HepG2 (cell line): ENCODE measurements around the gene PATZ1. TPM values are rescaled to one million over a fixed set of nuclear protein-coding genes. Genes with fewer than 3 reads are reported as not detected.

Experiments used
- ATAC-seq: fragments of 200-7000 bp; cut with Tn5 transposase; 3 replicates; pipeline ENCODE4 v1.9.1; 2020; ENCODE audit warnings: mild to moderate bottlenecking, moderate library complexity
- BruUV-seq: library from RNA; stranded (reverse); fragments of 400-500 nt; replicated peaks from 2 replicates; lab custom pipeline; 2021; lab: Mats Ljungman, UMichigan
- CTCF ChIA-PET: fragments of 300-600 bp; formaldehyde crosslinking; extraction: SDS; loops from one replicate; lab custom pipeline; 2021; ENCODE audit warnings: low total read pairs, inconsistent platforms, low intra/inter-chr PET ratio; lab: Yijun Ruan, JAX
- POLR2A ChIA-PET: fragments of 350-600 bp; sonication (Branson Sonifier 250); formaldehyde crosslinking; loops from one replicate; lab custom pipeline; 2020; ENCODE audit warnings: antibody characterized with exemption, inconsistent platforms; lab: Yijun Ruan, JAX
- DNase-seq: peaks from one replicate; pipeline ENCODE4 v3.0.0-alpha.2; 2015; ENCODE audit warnings: low spot score
- FAIRE-seq: peaks from 3 replicates; lab custom pipeline; 2011; peaks lifted over from hg19 to GRCh38; lab: Jason Lieb, UNC
- H2AFZ ChIP-seq: one replicate; pipeline ENCODE4 v1.6.1; 2011; ENCODE audit warnings: low read length, inconsistent platforms
- H3K27ac ChIP-seq: fragments of 300-600 bp; 3 replicates; pipeline ENCODE4 v1.8.0; 2011; ENCODE audit warnings: mixed run types, mild to moderate bottlenecking, mixed read lengths, low read length, inconsistent platforms; ENCODE audit not compliant: insufficient read depth; ENCODE audit errors: extremely low read length
- H3K27me3 ChIP-seq, 2 experiments: fragments of 200-600 bp in 1 of 2; 2 replicates in 1 of 2; 3 replicates in 1 of 2; pipeline versions ENCODE4 v1.6.0 to v1.8.0; 2011; ENCODE audit warnings: low read length in 2 of 2, mild to moderate bottlenecking in 2 of 2, moderate library complexity in 2 of 2, inconsistent platforms in 1 of 2; ENCODE audit not compliant: insufficient read depth in 2 of 2, control insufficient read depth in 1 of 2
- H3K36me3 ChIP-seq, 2 experiments: fragments of 200-600 bp in 1 of 2; replicated peaks in 1 of 2; 2 replicates in 1 of 2; 3 replicates in 1 of 2; pipeline versions ENCODE4 v1.5.1 to v1.8.0; 2011; ENCODE audit warnings: low read length in 2 of 2, inconsistent platforms in 1 of 2; ENCODE audit not compliant: insufficient read depth in 2 of 2, control insufficient read depth in 1 of 2
- H3K4me1 ChIP-seq: 2 replicates; pipeline ENCODE4 v1.5.1; 2012; ENCODE audit warnings: low read length, inconsistent platforms; ENCODE audit not compliant: insufficient read depth
- H3K4me2 ChIP-seq: 2 replicates; pipeline ENCODE4 v1.6.0; 2011; ENCODE audit warnings: low read depth, low read length, inconsistent platforms
- H3K4me3 ChIP-seq, 3 experiments: fragments of 200-600 bp in 1 of 3; sonication (generic), shearing (Covaris generic) in 1 of 3; replicated peaks in 1 of 3; 2 replicates each; pipeline ENCODE4 v1.5.1; 2011 to 2016; ENCODE audit warnings: low read length in 3 of 3, inconsistent platforms in 2 of 3, low read depth in 2 of 3, mild to moderate bottlenecking in 2 of 3, control low read depth in 1 of 3, mixed read lengths in 1 of 3; ENCODE audit not compliant: insufficient read depth in 1 of 3
- H3K79me2 ChIP-seq: one replicate; pipeline ENCODE4 v1.6.1; 2011; ENCODE audit warnings: low read length, inconsistent platforms; ENCODE audit not compliant: insufficient read depth
- H3K9ac ChIP-seq: 2 replicates; pipeline ENCODE4 v1.6.0; 2011; ENCODE audit warnings: mild to moderate bottlenecking, low read depth, low read length, inconsistent platforms; ENCODE audit not compliant: insufficient read depth
- H3K9me3 ChIP-seq: 2 replicates; pipeline ENCODE4 v1.5.1; 2012; ENCODE audit warnings: mild to moderate bottlenecking, low read length
- H4K20me1 ChIP-seq: 2 replicates; pipeline ENCODE4 v1.6.0; 2011; ENCODE audit warnings: inconsistent platforms, mild to moderate bottlenecking, low read length, moderate library complexity; ENCODE audit not compliant: insufficient read depth
- FOSL2 ChIP-seq: sonication (generic); formaldehyde crosslinking; IDR thresholded peaks from 2 replicates; pipeline ENCODE4 v1.4.0; 2020; ENCODE audit warnings: missing genetic modification reagents
- ZNF124 ChIP-seq: sonication (generic); formaldehyde crosslinking; IDR thresholded peaks from 2 replicates; pipeline ENCODE4 v1.4.0; 2020; ENCODE audit warnings: missing genetic modification reagents
- ZNF263 ChIP-seq: sonication (generic); formaldehyde crosslinking; IDR thresholded peaks from 2 replicates; pipeline ENCODE4 v1.4.0; 2020; ENCODE audit warnings: missing genetic modification reagents
- WGBS: methylation state at CpG from one replicate; pipeline ENCODE4 v1.1.6; 2017; ENCODE audit warnings: low lambda C conversion rate; 5-methylcytosine and 5-hydroxymethylcytosine counted together
- in situ Hi-C: cut with HindIII; loops from 2 replicates; pipeline ENCODE4 v1.10.0; 2017; ENCODE audit warnings: low pct_unique_long_range_greater_than_20kb; ENCODE audit not compliant: extremely low pct_ligation_motif_present
- intact Hi-C: fragments of 100-400 bp; cut with micrococcal nuclease; formaldehyde crosslinking; loops from one replicate; pipeline ENCODE4 v1.10.0; 2022; ENCODE audit not compliant: unreplicated experiment
- polyA plus RNA-seq, 8 experiments: library from polyadenylated mRNA; depleted of rRNA in 3 of 8; stranded (reverse) in 7 of 8; unstranded in 1 of 8; fragments of >200 nt; fragmentation: Illumina TruSeq in 4 of 8; extraction: Trizol in 4 of 8; gene quantifications; 2 replicates each; pipeline versions ENCODE4 v1.2.1 to v1.2.3, GENCODE V29; 2011 to 2016; ENCODE audit warnings: low read depth in 4 of 8, missing spikeins in 1 of 8, mixed read lengths in 1 of 8; ENCODE audit not compliant: insufficient read depth in 1 of 8
- total RNA-seq, 5 experiments: library from RNA; depleted of rRNA; stranded (reverse); fragments of >200 nt; fragmentation: Illumina TruSeq; extraction: Trizol; gene quantifications; 2 replicates each; pipeline ENCODE4 v1.2.3, GENCODE V29; 2016; ENCODE audit warnings: low read depth in 1 of 5
- TF ChIP-seq, protein P1 (sequence below): sonication (generic); formaldehyde crosslinking; IDR thresholded peaks from 2 replicates; pipeline ENCODE4 v1.5.0; 2020; ENCODE audit warnings: mild to moderate bottlenecking, missing genetic modification reagents
- TF ChIP-seq, protein P2 (sequence below): sonication (generic); formaldehyde crosslinking; IDR thresholded peaks from 2 replicates; pipeline ENCODE4 v1.4.0; 2020; ENCODE audit warnings: missing genetic modification reagents

The PATZ1 gene
- total and polyA plus RNA-seq, 2 of the 13 experiments (the other 11 are each of a cell fraction or from before 2014, with no cell fraction given): 24.9 to 30.5 TPM

DNA sequence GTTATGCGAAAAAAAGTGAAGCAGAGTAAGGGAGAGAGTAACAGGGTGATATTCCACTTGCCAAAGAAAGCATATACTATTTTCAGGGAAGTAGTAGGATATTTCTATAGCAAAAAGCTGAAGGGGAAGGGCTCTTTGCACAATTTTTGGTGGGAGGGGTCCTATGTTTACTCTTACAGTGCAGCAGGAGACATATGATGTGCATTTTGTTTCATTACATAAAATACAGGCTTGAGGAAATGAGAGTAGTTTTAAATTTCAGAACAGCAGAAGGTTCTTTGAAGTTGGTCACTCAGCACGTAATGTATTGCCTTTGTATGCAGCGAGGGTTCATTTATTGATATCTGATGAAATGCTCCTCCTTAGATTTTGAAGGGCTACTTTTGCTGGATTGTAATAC lies 50.8 kb downstream of the PATZ1 start:
- peaks cover 23% of the 10 kb centered on the region for H3K4me1 ChIP-seq
- H3K27ac ChIP-seq: no peak overlapping the region
- no peak overlapping the region for H3K4me2 ChIP-seq
- no peak for FAIRE-seq
- no peaks in the 10 kb centered on the region for H3K9me3 ChIP-seq
- H3K27me3 ChIP-seq: no peaks in the 10 kb centered on the region
- no peaks in the 10 kb centered on the region for H3K79me2 ChIP-seq
- H3K36me3 ChIP-seq: no peaks in the 10 kb centered on the region
- in situ Hi-C loops: no loop called here
- H3K4me3 ChIP-seq: no peak overlapping the region
- intact Hi-C loops: no loop called here
- 78% methylated on average over 3 of the region's 3 CpGs for WGBS
- TF ChIP-seq ZNF124 (CRISPR knock-in tag) (no peak), ZNF263 (CRISPR knock-in tag) (no peak), FOSL2 (CRISPR knock-in tag) (no peak)
- TF ChIP-seq, protein P1, sequence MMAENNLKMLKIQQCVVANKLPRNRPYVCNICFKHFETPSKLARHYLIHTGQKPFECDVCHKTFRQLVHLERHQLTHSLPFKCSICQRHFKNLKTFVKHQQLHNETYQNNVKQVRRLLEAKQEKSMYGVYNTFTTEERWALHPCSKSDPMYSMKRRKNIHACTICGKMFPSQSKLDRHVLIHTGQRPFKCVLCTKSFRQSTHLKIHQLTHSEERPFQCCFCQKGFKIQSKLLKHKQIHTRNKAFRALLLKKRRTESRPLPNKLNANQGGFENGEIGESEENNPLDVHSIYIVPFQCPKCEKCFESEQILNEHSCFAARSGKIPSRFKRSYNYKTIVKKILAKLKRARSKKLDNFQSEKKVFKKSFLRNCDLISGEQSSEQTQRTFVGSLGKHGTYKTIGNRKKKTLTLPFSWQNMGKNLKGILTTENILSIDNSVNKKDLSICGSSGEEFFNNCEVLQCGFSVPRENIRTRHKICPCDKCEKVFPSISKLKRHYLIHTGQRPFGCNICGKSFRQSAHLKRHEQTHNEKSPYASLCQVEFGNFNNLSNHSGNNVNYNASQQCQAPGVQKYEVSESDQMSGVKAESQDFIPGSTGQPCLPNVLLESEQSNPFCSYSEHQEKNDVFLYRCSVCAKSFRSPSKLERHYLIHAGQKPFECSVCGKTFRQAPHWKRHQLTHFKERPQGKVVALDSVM (CRISPR knock-in tag): no peak
- TF ChIP-seq, protein P2, sequence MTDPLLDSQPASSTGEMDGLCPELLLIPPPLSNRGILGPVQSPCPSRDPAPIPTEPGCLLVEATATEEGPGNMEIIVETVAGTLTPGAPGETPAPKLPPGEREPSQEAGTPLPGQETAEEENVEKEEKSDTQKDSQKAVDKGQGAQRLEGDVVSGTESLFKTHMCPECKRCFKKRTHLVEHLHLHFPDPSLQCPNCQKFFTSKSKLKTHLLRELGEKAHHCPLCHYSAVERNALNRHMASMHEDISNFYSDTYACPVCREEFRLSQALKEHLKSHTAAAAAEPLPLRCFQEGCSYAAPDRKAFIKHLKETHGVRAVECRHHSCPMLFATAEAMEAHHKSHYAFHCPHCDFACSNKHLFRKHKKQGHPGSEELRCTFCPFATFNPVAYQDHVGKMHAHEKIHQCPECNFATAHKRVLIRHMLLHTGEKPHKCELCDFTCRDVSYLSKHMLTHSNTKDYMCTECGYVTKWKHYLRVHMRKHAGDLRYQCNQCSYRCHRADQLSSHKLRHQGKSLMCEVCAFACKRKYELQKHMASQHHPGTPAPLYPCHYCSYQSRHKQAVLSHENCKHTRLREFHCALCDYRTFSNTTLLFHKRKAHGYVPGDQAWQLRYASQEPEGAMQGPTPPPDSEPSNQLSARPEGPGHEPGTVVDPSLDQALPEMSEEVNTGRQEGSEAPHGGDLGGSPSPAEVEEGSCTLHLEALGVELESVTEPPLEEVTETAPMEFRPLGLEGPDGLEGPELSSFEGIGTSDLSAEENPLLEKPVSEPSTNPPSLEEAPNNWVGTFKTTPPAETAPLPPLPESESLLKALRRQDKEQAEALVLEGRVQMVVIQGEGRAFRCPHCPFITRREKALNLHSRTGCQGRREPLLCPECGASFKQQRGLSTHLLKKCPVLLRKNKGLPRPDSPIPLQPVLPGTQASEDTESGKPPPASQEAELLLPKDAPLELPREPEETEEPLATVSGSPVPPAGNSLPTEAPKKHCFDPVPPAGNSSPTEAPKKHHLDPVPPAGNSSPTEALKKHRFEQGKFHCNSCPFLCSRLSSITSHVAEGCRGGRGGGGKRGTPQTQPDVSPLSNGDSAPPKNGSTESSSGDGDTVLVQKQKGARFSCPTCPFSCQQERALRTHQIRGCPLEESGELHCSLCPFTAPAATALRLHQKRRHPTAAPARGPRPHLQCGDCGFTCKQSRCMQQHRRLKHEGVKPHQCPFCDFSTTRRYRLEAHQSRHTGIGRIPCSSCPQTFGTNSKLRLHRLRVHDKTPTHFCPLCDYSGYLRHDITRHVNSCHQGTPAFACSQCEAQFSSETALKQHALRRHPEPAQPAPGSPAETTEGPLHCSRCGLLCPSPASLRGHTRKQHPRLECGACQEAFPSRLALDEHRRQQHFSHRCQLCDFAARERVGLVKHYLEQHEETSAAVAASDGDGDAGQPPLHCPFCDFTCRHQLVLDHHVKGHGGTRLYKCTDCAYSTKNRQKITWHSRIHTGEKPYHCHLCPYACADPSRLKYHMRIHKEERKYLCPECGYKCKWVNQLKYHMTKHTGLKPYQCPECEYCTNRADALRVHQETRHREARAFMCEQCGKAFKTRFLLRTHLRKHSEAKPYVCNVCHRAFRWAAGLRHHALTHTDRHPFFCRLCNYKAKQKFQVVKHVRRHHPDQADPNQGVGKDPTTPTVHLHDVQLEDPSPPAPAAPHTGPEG (CRISPR knock-in tag): no peak
- DNase-seq: no peak
- ChIA-PET CTCF (no interaction called here), POLR2A (no interaction called here)
- no TSS peak for BruUV-seq
- H3K9ac ChIP-seq: no peak overlapping the region
- no peak overlapping the region for H2AFZ ChIP-seq
- H4K20me1 ChIP-seq: no peaks in the 10 kb centered on the region
- ATAC-seq: no peak
